Inferior parietal cortex (tissue), 1 donor: ENCODE results near the gene BPIFB1.

Experiments used
- DNase-seq: peaks from one replicate; pipeline ENCODE4 v3.0.0-alpha.2; 2016; ENCODE audit errors: extremely low spot score

BPIFB1 gene

DNA sequence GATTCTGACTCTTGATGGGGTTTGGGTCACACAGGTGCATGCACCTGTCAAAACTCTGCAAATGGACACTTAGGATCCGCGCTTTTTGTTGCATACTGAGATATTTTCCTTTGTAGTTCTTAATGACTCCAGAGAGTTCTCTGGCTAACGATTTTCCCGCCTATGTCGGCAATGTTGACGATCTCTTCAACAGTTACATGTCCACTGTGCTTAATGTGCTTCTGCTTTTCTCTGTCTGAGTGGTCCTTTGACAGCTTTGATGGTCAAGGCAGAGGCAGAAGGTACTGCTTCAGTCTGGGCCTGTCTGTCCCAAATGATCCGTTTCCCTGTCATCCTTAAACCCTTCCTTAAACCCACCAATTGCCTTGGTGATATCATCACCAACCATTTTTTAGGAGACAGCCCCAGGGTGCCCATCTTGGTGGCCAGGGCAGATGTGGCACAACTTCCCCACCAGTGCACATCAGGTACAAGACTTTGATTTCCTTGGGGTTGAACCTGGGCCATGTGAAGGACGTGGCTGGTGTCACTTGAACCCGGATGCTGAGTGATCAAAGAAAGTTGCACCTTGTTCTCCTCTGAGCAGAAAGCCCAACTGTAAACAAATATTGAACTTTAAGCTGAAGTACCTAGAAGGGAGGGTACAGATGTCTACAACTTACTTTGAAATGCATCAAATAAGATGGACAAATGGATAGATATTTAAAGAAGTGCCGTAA is 10.7 kb upstream of the BPIFB1 start:
- no peak for DNase-seq

DNA sequence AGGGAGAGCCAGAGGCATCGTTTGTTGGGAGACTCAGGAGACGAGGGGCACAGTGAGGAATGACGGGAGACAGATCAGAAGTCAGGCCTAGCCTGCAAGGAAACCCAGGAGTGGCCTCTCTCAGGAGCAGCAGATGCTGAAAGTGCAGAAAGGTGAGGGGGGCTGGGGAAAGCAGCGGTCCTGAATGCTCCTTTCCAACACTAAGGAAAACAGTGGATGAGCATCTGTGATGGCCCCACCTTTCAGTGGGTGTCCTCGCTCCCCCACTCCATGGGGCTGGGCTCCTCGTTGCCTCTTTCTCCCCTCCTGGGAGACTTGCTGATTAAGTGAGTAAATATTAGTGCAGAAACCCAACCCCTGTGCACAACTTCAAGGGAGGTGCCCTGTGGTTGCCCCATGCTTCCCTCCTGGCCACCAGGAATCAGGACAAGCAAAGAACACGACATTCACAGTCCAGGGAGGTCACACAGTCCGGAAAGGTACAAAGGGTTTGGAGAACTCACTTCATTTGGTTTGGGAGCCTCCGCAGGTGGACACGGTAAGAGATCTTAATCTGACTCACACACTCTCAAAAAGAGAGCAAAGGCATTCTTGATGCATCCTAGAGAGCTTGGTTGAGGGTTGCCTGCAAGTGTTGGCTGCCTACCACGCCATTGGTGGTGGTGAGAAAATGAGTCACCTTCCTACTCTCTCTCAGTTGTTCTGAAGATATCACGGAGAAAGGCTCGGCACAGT is 9.7 kb upstream of the BPIFB1 start:
- peak; percentile 23 for DNase-seq

DNA sequence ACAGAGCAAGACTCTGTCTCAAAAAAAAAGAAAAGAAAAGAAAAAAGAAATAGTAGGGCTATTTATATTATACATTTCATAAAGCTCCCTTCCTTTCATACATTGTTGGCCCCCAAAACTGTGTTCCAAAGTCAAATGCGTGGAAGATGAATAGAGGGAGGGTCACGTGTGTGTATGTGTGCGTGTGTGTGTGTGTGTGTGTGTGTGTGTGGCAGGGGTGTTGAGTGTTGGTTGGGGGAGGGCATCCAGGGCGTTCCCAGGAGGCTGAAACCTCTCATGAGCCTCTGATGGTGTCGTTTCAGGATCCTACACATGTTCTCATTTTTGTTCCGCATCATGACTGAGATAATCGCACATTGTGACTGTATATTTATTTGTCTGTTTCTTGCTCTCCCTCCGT is 7.8 kb upstream of the BPIFB1 start:
- no peak for DNase-seq

DNA sequence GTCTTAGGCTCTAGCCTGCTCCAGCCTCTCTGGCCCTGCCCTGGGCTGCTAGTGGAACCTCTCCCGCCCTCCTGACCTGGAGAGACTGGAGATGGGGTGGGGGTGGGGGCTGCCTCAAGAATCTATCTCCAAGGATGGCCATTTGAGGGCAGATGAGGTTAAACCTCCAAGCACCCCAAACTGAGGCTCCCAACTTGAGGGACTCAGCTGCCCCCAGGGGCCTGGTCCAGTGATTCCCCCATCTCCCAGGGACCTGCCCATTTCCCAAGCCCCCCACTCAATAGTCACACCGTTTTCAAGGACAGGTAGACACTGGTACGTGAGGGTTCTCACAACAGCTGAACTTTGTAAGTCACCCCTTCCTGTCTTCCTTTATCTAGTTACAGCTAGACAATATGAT is 7.1 kb upstream of the BPIFB1 start:
- no peak for DNase-seq

DNA sequence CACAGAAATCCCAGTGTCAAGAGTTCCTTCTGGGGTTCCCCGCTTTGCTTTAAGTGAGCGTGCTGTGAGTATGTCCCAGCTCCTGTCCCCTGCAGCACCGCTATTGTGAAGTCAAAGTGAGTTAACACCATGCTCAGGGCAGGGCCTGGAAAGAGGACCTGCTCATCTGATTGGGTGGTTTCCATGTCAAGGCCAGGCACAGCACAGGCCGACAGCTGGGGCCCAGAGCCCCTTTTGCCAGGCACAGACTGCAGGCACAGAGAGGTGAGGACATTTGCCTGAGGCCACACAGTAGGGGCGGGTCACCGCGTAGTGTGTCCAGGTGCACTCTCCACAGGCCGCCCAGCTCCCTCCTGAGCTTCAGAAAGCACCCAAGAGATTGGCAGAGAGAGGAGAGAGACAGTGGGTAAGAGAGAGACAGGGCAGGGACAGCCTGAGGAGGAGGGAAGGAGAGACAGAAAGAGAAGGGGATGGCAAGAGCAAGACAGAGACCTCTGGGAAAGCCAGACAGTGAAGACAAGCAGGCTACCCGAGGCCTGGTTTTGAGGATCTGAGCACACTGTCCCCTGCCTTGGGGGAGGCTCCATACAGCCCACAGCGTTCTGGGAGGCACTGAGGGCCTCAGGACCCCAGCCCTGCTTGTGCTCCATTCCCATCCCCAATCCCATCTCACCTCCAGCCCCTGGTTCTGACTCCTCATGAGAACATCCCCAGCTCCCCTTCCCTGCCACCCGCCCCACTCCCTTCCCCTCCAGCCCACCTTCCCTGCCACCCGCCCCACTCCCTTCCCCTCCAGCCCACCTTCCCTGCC is 6.5 kb upstream of the BPIFB1 start:
- no peak for DNase-seq

DNA sequence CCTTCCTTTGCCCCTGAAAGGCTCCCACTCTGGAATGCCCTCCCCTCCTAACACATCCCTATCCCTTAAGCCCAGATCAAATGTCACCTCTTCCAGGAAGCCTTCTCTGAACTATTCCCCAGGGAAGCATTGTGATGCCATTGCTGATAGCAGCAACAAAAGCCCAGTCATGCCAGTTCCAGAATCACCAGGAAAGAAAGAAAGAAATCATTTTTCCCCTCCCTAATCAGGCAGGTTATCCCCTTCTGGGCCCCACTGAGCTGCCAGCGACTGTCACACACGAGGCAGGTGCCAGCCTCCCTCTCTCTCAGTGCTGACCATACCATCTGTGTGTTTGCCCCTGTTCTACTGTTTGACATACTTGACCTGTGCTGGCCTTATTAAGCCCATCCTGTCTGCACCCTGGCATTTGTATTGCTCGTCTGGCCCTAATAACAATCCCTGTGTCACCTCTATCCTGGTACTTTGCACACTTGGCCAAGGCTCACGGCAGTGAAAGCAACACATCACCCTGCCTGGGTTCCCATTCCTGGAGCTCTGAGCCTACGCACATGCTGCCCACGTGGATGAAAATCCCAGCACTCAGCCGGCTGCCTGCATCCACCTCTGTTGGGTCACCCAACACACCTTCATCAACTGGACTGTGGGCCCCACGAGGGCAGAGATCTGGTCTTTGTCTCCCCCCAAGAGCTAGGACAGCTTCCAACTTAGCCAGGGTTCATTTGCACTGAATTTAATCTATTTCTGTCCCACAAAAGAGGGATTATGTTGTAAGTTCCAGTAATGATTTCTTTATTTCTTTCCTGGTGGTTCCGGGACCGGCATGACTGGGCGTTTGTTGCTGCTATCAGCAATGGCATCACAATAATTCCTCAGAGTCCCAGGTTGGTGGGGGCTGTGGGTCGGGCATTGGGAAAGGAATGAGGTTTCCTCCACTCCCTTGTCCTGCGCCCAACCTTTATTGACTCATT is 5.3 kb upstream of the BPIFB1 start:
- no peak for DNase-seq

DNA sequence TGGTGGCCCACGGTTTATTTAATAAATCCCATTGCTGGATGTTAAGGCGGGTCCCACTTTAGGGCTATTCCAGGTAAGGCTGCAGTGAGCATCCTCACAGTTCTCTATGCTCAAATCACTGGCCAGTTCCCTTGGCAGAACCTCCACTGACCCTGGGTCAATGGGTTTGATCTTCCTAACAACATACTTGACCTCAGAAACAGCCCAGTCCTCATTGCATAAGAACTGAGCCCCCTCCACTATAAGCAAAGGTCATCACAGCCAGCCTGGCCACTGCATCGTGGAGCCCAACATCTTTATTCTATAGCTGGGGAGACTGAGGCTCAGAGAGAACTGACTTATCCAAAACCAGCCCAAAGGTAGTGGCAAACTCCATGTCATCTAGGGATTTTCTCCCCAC is 4.3 kb upstream of the BPIFB1 start:
- no peak for DNase-seq

DNA sequence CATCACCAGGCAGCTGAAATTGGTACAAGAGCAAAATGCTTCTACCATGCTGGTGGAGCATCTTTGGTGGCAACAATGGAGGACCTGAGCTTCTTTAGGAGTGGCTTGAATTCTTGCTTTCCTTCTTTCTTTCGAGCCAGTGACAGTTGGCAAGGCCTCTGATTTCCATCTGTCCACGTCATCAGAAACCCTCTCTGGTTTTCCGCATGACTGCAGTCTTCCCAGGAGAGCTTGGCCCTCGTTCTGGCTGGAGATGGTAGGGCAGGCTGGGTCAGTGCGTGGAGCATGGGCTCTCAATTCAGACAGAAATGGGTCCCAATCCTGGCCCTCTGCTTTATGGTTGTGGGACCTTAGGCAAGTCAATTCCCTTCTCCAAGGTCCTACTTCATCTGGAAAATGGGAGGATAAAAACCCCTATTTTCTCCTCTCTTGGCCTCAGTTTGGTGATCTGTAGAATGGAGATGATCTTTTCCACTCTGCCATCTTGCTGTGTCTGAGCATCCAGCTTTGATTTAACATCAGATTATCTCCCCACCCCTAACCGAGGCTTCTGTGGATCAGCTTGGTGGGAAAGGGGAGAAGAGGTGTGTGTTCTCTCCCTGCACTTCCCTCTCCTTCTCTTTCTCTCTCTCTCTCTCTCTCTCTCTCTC is 3.6 kb upstream of the BPIFB1 start:
- no peak for DNase-seq

DNA sequence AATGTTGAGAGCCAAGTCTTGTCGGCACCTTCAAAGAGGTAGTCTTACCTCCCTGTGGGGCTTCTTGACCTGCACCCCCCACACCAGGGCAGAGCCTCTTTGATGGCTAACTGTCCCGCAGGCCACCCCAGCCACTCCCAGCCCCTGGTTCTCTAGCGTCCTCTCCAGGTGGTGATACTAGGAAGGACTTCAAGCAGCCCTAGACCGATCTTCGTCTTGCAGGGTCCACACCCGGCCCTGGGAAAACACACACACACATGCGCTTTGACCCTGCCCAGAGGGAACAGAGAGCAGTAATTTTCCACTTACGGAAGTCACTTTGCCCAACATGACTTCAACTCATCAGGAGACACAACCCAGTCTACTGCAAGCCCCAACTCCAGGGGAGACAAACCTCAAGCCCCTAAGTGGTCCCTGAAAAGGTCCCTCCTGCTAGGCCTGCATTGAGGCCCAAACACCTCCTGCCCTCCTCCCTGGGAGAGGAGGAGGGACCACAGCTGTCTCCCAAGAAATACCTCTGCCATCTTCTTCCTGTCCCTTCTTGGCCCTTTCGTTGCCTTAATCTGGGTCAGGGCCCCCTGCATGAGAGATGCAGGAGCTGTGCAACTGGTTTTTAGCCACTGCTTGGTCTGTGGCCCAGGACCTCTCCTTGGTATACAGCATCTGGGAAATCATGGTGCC is 2.9 kb upstream of the BPIFB1 start:
- DNase-seq, result no peak

DNA sequence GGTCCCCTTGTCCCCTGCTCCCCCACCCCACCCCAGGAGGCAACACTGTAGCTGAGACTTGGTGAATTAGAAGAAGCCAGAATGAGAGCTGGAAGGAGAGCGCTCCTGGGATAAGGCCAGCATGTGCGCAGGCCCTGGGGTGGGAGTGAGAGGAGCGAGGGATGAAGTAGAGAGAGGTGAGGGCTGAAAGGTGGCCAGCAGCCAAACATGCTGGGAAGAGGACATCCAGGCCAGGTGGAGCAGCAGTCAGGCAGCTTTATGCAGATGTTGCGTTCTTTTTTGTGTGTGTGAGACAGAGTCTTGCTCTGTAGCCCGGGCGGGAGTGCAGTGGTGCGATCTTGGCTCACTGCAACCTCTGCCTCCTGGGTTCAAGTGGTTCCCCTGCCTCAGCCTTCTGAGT is 2.2 kb upstream of the BPIFB1 start:
- DNase-seq, result no peak

DNA sequence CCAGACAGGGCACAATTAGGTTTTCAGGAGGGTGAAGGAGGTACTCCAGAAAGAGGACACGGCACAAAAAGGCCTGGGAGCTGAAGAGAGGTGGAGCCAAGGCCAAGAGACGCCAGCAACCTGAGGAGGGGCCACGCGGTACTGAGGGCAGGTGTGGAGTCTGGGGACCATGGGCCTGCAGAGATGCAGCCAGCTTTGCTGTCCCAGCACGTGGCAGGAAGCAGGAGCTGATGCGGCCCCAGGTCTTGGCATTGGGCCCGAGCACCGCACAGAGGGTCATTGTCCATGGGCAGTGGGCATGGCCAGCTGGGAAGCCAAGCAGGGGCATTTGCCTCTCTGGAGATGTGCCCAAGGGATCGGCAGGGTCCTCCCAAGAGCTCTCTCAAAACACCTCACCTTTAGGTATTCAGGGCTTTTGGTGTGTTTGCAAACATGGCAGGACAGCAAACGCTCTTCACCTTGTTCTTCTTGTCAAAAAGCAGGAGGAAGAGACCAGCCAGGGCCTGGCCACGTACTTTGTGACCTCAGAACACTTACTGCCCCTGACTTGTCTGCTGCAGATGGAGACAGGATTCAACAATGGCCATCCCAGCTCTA is 1.4 kb upstream of the BPIFB1 start:
- DNase-seq, result no peak

DNA sequence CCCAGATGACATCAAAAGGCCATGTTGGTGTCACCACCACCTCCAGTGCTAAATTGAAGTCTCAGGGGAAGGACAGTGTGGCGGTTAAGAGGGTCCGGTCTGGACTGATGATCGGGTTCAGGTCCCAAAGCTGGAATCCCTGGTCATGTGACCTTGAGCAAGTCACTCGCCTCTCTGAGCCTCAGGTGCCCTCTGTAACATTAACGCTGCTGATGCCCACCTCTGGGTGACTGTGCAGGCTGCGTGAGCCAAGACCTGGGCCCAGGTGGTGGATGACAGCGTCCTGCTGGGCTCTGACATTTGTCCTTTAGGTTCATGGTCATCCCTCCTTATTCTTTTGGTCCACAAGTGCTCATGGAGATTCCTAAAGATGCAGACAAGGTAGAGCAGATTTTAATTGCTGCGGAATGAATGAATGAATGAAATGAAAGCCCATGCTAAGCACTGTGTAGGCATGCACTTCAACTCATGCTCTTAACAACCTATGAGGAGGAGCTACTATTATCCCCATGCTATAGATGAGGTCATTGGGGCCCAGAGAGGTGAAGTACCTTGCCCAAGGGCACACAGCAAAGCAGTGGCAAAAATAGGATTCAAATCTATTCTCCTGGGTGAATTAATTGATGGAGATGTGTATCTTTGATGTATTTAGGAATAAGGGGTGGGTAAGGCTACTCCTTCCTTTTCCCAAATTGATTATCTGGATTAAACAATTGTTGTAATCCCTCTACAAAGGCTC is 649 bp upstream of the BPIFB1 start:
- DNase-seq, result no peak

DNA sequence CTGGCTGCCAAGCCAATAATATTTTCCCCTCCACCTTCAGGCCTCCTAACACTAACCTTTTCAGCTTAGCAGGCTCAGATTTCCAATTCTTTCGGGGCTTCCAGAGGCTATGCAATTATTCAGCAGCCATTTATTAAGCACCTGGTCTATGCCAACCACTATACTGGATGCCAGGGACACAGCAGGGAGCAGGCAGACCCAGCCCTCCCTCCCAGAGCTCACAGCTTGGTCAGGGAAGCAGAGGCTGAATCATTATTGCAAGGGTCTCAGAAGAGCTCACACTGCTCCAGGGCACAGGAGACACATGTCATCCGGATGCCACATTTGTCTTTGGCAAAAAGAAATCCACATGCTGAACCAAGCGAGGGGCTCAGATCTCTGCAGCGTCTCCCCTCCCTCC is 1.3 kb downstream of the BPIFB1 start:
- DNase-seq, result no peak

DNA sequence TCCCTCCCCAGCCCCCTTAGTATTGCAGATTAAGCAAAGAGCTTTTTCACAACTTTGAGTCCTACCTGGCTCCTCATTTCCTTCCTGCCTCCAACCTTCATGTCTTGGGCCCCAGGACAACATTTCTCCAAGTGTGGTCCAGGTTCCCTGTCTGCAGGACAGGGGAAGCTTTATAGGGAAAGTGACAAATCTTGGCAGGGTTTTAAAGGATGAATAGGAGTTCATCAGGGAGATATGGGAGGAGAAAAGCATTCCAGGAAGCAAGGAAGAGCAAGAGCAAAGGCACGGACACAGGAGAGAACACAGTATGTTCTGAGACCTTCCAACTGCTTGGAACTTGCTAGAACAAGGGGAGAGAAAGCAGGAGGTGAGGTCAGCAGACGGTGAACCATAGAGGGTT is 1.9 kb downstream of the BPIFB1 start:
- no peak for DNase-seq

DNA sequence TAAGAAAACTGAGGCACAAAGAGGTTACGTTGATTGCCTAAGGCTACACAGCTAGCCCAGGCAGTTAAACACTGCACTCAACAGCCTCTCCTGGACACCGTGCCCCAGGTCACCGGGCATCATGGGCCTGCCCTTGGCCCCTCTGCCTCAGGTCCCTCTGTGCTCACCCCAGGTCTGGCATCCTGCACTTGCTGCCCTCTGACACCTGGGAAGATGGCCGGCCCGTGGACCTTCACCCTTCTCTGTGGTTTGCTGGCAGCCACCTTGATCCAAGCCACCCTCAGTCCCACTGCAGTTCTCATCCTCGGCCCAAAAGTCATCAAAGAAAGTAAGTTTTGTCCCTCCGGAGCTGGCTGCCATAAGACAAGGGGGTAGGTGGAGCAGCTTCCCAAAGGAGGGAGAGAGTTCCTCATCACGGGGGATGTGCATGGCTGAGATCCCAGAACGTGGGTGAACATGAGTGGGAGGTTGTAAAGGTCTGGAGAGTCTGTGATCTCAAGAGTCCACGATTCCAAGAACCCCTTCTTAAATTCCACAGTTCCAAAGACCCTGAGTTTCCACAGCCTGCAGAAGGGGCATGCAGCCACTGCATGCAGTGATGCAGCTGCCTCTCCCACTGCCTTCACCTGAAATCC is 3.0 kb downstream of the BPIFB1 start:
- no peak for DNase-seq

DNA sequence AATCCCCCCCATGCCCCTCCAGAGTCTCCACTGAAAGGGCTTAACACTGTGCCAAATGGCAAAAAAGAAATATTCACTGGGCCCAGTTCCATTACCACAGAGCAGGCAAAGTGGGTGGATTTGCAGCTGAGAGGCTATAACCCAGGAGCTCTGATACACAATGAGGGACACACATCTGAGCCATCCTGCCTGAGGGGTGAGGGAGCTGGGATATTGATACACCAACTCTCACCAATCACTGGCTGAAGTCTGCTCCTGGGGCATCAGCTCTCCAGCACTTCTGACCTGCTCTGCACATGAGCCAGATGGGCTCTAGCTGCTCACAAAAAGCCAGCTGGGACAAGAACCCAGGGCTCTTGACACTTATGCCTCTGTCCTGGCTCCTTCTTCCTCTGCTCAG is 4.9 kb downstream of the BPIFB1 start:
- DNase-seq, result no peak

DNA sequence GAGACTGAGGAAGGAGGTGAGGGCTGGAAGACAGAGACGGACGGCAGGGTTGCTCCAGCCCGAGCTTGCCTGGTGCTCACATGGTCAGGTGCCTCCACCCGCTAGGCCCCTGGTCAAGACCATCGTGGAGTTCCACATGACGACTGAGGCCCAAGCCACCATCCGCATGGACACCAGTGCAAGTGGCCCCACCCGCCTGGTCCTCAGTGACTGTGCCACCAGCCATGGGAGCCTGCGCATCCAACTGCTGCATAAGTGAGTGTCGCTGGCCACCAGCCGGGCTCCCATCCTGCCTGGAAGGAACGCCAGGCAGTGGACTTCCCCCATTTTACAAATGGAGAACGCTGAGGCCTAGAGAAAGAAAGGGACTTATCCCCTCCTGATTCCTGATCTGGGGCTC is 7.8 kb downstream of the BPIFB1 start:
- DNase-seq, result no peak

DNA sequence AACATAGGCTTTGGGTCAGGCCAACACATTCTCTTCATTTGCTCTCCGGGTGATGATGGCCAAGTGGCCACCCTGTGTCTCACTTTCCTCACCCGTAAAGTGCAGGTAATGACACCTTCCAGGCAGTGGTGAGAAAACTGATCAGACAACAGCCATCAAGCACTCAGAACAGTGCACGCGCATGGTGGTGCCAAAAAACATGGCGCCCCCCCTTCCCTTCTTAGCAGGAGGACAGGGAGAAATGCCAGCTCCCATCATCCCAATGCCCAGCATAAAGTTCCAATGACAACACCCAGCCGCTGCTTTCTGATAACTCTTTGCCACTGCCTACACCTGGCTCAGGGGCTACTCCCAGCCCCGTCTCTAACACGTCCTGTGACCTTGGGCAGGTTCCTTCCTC is 8.4 kb downstream of the BPIFB1 start:
- DNase-seq, result no peak

DNA sequence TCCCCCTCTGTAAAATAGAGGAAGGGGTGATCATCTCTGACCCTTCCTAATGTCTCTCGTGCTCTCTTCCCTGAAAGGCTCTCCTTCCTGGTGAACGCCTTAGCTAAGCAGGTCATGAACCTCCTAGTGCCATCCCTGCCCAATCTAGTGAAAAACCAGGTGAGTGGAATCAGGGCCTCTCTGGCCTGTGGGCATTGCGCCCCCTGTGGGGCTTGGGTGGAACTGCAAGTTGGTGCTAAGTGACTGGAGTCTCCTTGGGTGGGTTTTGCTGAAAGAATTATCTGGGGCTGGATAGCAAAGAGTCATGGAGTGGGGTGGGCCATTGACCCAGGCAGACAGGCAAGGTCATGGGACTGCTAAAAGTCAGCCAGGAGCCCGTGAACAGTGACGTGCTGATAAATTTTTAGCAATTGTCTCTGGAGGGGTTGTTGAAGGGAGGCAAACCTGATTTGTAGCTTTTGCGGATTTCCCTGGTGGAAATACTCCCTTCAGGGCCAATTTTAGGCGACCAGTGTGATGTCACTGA is 8.9 kb downstream of the BPIFB1 start:
- DNase-seq, result peak; percentile 63
